H1 (cell line): ENCODE data around the gene CSAD. TPM values are rescaled to one million over a fixed set of nuclear protein-coding genes. Genes with fewer than 3 reads are reported as not detected.

Source experiments
- ASH2L ChIP-seq: fragments of 200-600, 300-600 bp; sonication (generic); IDR thresholded peaks from one replicate; pipeline ENCODE4 v1.7.1; 2017; ENCODE audit warnings: low read length
- BACH1 ChIP-seq: IDR thresholded peaks from 2 replicates; pipeline ENCODE4 v1.6.1; 2012; ENCODE audit warnings: low read length, improper control_type of control experiment
- CEBPB ChIP-seq: IDR thresholded peaks from 2 replicates; pipeline ENCODE4 v1.6.1; 2012; ENCODE audit warnings: low read depth, low read length
- CHD1 ChIP-seq: IDR thresholded peaks from 2 replicates; pipeline ENCODE4 v1.6.1; 2012; ENCODE audit warnings: low read depth, low read length, improper control_type of control experiment
- RAD21 ChIP-seq, 2 experiments: IDR thresholded peaks in 1 of 2; conservative IDR thresholded peaks in 1 of 2; 2 replicates each; pipeline ENCODE4 v1.6.1; 2011; ENCODE audit warnings: low read depth in 2 of 2, low read length in 2 of 2, improper control_type of control experiment in 1 of 2, inconsistent platforms in 1 of 2, mild to moderate bottlenecking in 1 of 2, moderate library complexity in 1 of 2
- RBBP5 ChIP-seq: IDR thresholded peaks from 2 replicates; pipeline ENCODE4 v1.7.1; 2012; ENCODE audit warnings: low read depth, mild to moderate bottlenecking, inconsistent platforms, low read length, moderate library complexity, borderline replicate concordance
- RXRA ChIP-seq: IDR thresholded peaks from 2 replicates; pipeline ENCODE4 v1.6.1; 2011; ENCODE audit warnings: low read depth, mild to moderate bottlenecking, low read length, moderate library complexity; ENCODE audit not compliant: insufficient read depth
- YY1 ChIP-seq: IDR thresholded peaks from 2 replicates; pipeline ENCODE4 v1.6.1; 2011; ENCODE audit warnings: low read depth, mild to moderate bottlenecking, low read length
- polyA plus RNA-seq, 7 experiments: library from polyadenylated mRNA; depleted of rRNA in 3 of 7; stranded (reverse) in 5 of 7; unstranded in 2 of 7; fragments of >200 nt in 5 of 7; fragments of 200-250 nt in 2 of 7; gene quantifications; 1 replicate in 5 of 7; 2 replicates in 1 of 7; 4 replicates in 1 of 7; pipeline versions ENCODE4 v1.2.1 to v1.2.3, GENCODE V29; 2011 to 2013; ENCODE audit warnings: missing spikeins in 2 of 7, mixed read lengths in 2 of 7
- total RNA-seq: library from RNA; stranded (reverse); fragmentation: NEBNext Ultra II Directional; extraction: Animal tissue kit (Norgen Biotek cat#: 25700); gene quantifications from 2 replicates; pipeline ENCODE4 v1.2.1, GENCODE V29; 2021
- TF ChIP-seq, protein P1 (sequence below): fragments of 300-600 bp; sonication (generic); IDR thresholded peaks from 2 replicates; pipeline ENCODE4 v1.7.1; 2012; ENCODE audit warnings: low read length, moderate library complexity, mild to moderate bottlenecking, inconsistent platforms; ENCODE audit not compliant: insufficient replicate concordance

The CSAD gene
- total and polyA plus RNA-seq, 2 of the 8 experiments (the other 6 are each of a cell fraction or from before 2014, with no cell fraction given): 8.8 to 11.3 TPM

DNA sequence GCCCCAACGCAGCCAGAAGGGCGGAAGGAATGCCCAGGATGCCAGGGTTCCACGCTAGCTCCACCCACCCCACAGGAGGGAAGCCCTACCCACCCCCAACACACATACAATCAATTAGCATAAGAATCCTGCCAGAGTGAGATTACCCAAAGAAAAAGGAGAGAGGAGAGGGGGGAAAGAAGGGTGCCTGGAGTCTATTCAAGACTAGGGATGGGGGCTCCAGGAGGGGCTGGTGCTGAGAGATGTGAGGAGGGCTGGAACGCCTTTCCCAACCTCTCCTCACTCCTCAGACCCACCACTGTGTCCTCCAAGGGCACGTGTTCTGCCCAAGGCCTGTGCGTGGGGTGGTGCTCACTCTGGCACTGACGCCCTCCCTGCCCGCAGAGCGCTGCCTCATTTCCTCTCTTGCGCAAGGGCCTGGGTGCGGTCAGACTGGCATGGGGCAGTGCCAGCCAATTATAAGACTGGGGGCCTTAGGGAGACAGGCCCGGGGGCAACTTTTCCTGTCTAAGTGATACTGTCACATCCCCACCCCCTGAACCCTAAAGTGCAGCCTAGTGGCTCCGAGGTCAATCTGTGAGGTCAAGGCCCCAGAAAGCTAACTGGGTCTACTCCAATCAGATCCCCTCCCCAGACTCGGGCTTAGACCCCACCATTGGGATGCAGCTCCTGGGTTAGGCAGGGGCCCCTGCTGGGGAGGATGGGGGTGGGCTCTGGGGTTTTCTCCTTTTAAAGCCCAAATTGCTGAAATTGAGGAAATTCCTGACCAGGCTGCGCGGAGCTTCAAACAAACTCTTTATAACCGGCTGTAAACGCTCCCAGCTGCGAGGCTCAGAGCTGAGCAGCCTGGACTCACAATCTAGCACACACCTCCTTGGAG lies 36.6 kb upstream of the CSAD start (continued):
- TF ChIP-seq RBBP5 (peak; percentile 92), RXRA (no peak), ASH2L (peak; percentile 93), YY1 (0 out of 2 replicates have a peak, but pooled peaks have one; percentile 4), CHD1 (no peak), RAD21 (IDR thresholded peaks at IDR 0.05 in 1 of 2, conservative IDR thresholded peaks at IDR 0.05 in 1 of 2; ENCODE audit: low read depth in 2 of 2, low read length in 2 of 2) (no peak), CEBPB (peak; percentile 96), BACH1 (peak; percentile 1; the same call in 1 of the 2 replicates)
- TF ChIP-seq, protein P1, sequence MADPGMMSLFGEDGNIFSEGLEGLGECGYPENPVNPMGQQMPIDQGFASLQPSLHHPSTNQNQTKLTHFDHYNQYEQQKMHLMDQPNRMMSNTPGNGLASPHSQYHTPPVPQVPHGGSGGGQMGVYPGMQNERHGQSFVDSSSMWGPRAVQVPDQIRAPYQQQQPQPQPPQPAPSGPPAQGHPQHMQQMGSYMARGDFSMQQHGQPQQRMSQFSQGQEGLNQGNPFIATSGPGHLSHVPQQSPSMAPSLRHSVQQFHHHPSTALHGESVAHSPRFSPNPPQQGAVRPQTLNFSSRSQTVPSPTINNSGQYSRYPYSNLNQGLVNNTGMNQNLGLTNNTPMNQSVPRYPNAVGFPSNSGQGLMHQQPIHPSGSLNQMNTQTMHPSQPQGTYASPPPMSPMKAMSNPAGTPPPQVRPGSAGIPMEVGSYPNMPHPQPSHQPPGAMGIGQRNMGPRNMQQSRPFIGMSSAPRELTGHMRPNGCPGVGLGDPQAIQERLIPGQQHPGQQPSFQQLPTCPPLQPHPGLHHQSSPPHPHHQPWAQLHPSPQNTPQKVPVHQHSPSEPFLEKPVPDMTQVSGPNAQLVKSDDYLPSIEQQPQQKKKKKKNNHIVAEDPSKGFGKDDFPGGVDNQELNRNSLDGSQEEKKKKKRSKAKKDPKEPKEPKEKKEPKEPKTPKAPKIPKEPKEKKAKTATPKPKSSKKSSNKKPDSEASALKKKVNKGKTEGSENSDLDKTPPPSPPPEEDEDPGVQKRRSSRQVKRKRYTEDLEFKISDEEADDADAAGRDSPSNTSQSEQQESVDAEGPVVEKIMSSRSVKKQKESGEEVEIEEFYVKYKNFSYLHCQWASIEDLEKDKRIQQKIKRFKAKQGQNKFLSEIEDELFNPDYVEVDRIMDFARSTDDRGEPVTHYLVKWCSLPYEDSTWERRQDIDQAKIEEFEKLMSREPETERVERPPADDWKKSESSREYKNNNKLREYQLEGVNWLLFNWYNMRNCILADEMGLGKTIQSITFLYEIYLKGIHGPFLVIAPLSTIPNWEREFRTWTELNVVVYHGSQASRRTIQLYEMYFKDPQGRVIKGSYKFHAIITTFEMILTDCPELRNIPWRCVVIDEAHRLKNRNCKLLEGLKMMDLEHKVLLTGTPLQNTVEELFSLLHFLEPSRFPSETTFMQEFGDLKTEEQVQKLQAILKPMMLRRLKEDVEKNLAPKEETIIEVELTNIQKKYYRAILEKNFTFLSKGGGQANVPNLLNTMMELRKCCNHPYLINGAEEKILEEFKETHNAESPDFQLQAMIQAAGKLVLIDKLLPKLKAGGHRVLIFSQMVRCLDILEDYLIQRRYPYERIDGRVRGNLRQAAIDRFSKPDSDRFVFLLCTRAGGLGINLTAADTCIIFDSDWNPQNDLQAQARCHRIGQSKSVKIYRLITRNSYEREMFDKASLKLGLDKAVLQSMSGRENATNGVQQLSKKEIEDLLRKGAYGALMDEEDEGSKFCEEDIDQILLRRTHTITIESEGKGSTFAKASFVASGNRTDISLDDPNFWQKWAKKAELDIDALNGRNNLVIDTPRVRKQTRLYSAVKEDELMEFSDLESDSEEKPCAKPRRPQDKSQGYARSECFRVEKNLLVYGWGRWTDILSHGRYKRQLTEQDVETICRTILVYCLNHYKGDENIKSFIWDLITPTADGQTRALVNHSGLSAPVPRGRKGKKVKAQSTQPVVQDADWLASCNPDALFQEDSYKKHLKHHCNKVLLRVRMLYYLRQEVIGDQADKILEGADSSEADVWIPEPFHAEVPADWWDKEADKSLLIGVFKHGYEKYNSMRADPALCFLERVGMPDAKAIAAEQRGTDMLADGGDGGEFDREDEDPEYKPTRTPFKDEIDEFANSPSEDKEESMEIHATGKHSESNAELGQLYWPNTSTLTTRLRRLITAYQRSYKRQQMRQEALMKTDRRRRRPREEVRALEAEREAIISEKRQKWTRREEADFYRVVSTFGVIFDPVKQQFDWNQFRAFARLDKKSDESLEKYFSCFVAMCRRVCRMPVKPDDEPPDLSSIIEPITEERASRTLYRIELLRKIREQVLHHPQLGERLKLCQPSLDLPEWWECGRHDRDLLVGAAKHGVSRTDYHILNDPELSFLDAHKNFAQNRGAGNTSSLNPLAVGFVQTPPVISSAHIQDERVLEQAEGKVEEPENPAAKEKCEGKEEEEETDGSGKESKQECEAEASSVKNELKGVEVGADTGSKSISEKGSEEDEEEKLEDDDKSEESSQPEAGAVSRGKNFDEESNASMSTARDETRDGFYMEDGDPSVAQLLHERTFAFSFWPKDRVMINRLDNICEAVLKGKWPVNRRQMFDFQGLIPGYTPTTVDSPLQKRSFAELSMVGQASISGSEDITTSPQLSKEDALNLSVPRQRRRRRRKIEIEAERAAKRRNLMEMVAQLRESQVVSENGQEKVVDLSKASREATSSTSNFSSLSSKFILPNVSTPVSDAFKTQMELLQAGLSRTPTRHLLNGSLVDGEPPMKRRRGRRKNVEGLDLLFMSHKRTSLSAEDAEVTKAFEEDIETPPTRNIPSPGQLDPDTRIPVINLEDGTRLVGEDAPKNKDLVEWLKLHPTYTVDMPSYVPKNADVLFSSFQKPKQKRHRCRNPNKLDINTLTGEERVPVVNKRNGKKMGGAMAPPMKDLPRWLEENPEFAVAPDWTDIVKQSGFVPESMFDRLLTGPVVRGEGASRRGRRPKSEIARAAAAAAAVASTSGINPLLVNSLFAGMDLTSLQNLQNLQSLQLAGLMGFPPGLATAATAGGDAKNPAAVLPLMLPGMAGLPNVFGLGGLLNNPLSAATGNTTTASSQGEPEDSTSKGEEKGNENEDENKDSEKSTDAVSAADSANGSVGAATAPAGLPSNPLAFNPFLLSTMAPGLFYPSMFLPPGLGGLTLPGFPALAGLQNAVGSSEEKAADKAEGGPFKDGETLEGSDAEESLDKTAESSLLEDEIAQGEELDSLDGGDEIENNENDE: no peak
